ENCODE measurements around the gene VTN. TPM values are rescaled to one million over a fixed set of nuclear protein-coding genes. Genes with fewer than 3 reads are reported as not detected.
A peak's percentile ranks its signal among the peaks of the same experiment; 100 is the strongest.

Gene VTN
- total and polyA plus RNA-seq, 7 experiments from 2014 or later, result 0.08 to 0.65 (median 0.19) TPM; not detected in 4

DNA sequence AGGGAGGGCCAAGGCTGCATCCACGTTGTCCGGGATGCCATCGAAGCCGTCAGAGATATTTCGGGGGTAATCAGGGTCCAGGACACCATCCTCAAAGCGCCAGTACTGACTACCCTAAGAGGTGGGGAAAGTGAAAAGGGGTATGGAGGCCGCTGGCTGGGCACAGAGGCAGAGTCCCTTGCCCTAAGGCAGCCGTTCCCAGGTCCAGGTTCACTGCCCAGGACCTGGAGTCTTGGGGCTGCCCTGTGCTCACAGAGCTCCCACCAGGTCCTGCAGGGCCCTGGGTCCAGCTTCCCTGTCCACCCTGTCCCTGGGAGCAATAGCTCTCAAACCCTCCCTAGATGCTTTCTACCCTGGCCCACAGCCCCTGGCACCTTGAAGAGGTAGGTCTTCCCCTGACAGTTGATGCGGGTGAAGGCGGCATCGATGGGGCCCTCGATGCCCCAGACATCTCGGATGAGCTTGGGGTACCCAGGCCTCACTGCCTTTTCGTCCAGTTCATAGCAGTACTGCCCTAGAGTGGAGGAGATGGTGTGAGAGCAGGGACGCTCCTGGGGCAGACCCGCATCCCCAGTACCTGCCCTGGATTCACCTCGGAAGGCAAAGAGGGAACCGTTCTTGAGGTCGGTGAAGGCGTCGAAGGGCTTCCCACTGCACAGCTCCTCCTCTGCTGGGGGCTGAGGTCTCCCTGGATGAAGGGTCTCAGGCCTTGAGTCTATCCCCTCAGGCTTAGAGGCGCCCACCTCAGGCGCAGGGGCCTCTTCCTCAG is 1.0 kb downstream of the VTN start:
- Mint-ChIP-seq H3K27ac (peak overlapping the region in 3 of 9 donors; percentile 32 to 51 (median 34)), H3K4me3 (peak overlapping the region in 1 of 10 donors; percentile 20), H3K36me3 (peaks cover 0 to 2% (median 0%) of the 10 kb centered on the region in 5 donors), H3K27me3 (no peaks in the 10 kb centered on the region), H3K9me3 (no peaks in the 10 kb centered on the region), H3K4me1 (peaks cover 10 to 21% (median 18%) of the 10 kb centered on the region in 7 donors)
- no peak for ATAC-seq
- intact Hi-C loops (cut with micrococcal nuclease), result no loop called here
- Histone ChIP-seq H3K9me3 (ENCODE audit: control insufficient read depth in 2 of 3, low read length in 3 of 3) (no peaks in the 10 kb centered on the region), H3K27ac (ENCODE audit: low read depth, low read length) (no peak overlapping the region), H3K4me3 (ENCODE audit: low read length) (no peak overlapping the region), H3K27me3 (ENCODE audit: control insufficient read depth in 2 of 2, insufficient read depth in 2 of 2, low read length in 2 of 2) (no peaks in the 10 kb centered on the region), H3K4me1 (ENCODE audit: control insufficient read depth in 2 of 2, insufficient read depth in 2 of 2, low read length in 2 of 2) (peaks cover 9 to 11% of the 10 kb centered on the region in 2 donors), H3K36me3 (ENCODE audit: control insufficient read depth in 2 of 3, insufficient read depth in 3 of 3, low read length in 3 of 3) (peaks cover 0 to 14% (median 0%) of the 10 kb centered on the region in 3 experiments)
- no peak for DNase-seq
- POLR2A ChIA-PET, result interaction anchor here (0.8 kb wide), 1 partner anchor 12 kb away, joined by 5 read pairs; the partner anchor contains the start of gene POLDIP2
- CTCF ChIA-PET, result no interaction called here

DNA sequence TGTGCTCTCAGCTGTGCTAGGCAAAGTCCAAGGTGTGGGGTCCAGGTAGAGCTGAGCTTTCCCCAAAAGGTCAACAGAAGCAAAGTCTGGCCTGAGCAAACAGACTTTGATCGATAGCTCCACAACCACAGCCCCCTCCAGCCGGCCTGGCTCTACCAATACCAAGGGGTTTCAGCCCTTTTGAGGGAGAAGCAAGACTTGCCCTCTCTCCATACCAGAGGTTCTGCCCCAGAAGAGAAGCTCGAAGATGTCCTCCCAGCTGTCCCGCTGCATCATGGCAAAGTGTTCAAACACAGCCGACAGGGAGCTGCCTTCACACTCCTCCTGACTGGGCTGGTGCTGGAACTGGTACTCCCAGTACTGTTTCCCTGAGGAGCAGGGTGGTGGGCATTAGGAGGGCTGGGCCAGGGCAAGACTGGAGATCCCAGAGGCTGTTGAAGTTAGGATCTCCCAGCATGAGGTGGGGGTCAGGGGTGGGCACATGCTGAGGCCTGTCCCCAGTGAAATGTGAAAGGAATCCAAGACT is 1.7 kb downstream of the VTN start:
- Histone ChIP-seq H3K27me3 (ENCODE audit: control insufficient read depth in 2 of 2, insufficient read depth in 2 of 2, low read length in 2 of 2) (no peaks in the 10 kb centered on the region), H3K36me3 (ENCODE audit: control insufficient read depth in 2 of 3, insufficient read depth in 3 of 3, low read length in 3 of 3) (peaks cover 0 to 22% (median 0%) of the 10 kb centered on the region in 3 experiments), H3K4me3 (ENCODE audit: low read length) (no peak overlapping the region), H3K4me1 (ENCODE audit: control insufficient read depth in 2 of 2, insufficient read depth in 2 of 2, low read length in 2 of 2) (peaks cover 9 to 11% of the 10 kb centered on the region in 2 donors), H3K27ac (ENCODE audit: low read depth, low read length) (no peak overlapping the region), H3K9me3 (ENCODE audit: control insufficient read depth in 2 of 3, low read length in 3 of 3) (no peaks in the 10 kb centered on the region)
- Mint-ChIP-seq H3K4me3 (no peak overlapping the region), H3K4me1 (peaks cover 10 to 17% (median 14%) of the 10 kb centered on the region in 7 donors), H3K27ac (peak overlapping the region in 1 of 9 donors; percentile 43), H3K27me3 (no peaks in the 10 kb centered on the region), H3K9me3 (no peaks in the 10 kb centered on the region), H3K36me3 (peaks cover 0 to 3% (median 0%) of the 10 kb centered on the region in 5 donors)
- DNase-seq (no peak), ATAC-seq (no peak)
- CTCF ChIA-PET, result no interaction called here
- intact Hi-C loops (cut with micrococcal nuclease), result no loop called here
- POLR2A ChIA-PET, result no interaction called here

DNA sequence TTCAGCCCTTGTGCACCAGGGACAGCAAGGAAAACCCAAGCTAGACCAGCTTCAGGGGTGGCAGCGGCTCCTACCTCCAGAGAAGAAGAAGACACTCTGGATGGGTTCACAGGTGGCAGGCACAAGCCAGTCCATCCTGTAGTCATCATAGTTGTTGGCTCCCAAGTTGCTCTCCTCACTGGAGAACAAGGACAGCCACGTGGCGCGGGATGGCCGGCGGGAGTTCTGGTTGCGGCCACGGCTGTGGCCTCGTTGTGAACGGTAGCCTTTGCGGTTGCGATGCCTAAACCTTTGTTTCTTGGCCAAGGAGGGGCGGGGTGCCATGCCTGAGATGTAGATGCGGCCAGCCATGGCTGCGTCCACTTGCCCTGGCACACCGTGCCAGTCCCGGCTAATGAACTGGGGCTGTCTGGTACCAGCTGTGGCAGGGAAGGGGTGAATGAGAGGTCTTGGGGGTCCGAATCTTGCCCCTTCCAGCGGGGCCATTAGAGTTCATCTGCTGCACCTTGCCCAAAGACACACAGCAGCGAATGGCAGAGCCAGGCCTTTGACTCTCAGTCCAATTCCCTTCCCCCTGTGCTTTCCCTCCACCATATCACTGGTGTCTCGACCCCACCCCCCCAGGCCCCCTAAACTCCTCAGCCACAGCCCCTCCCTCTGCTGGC is 2.3 kb downstream of the VTN start:
- Histone ChIP-seq H3K27ac (ENCODE audit: low read depth, low read length) (no peak overlapping the region), H3K4me3 (ENCODE audit: low read length) (no peak overlapping the region), H3K9me3 (ENCODE audit: control insufficient read depth in 2 of 3, low read length in 3 of 3) (no peaks in the 10 kb centered on the region), H3K36me3 (ENCODE audit: control insufficient read depth in 2 of 3, insufficient read depth in 3 of 3, low read length in 3 of 3) (peaks cover 0 to 27% (median under 1%) of the 10 kb centered on the region in 3 experiments), H3K4me1 (ENCODE audit: control insufficient read depth in 2 of 2, insufficient read depth in 2 of 2, low read length in 2 of 2) (peaks cover 4 to 5% of the 10 kb centered on the region in 2 donors), H3K27me3 (ENCODE audit: control insufficient read depth in 2 of 2, insufficient read depth in 2 of 2, low read length in 2 of 2) (no peaks in the 10 kb centered on the region)
- H3K4me3 Mint-ChIP-seq, result peak overlapping the region in 2 of 10 donors; percentile 21 to 48
- no peak overlapping the region for H3K27ac Mint-ChIP-seq
- H3K9me3 Mint-ChIP-seq, result no peaks in the 10 kb centered on the region
- intact Hi-C loops (cut with micrococcal nuclease), result no loop called here
- ChIA-PET POLR2A (interaction anchor here (1.3 kb wide), 1 partner anchor 19 kb away, joined by 3 read pairs; no protein-coding TSS in a partner anchor), CTCF (no interaction called here)
- H3K36me3 Mint-ChIP-seq, result peaks cover 0 to 4% (median 0%) of the 10 kb centered on the region in 5 donors
- H3K27me3 Mint-ChIP-seq, result no peaks in the 10 kb centered on the region
- peaks cover 6 to 11% (median 8%) of the 10 kb centered on the region in 7 donors for H3K4me1 Mint-ChIP-seq
- DNase-seq (no peak), ATAC-seq (no peak)

DNA sequence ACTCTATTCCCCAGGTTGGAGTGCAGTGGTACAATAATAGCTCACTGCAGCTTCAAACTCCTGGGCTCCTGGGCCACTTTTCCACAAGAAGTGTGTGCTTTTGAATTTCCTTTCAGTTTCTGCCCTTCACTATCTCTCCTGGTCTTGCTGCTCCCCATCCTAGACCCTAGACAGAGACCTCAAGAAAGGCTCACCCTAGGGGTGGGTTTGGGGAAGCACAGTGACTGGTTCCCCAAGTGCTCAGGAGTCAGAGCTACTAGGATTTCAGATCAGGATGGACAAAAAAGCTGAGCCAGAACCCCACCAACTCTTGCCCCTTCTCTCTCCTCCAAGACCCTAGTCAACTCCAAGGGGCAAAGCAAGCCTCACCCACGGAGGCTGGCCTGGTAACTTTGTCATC is 3.5 kb downstream of the VTN start:
- Mint-ChIP-seq H3K4me1 (peaks cover 4 to 6% (median 5%) of the 10 kb centered on the region in 7 donors), H3K9me3 (no peaks in the 10 kb centered on the region), H3K27ac (no peak overlapping the region), H3K27me3 (no peaks in the 10 kb centered on the region), H3K36me3 (peaks cover 0 to 4% (median 0%) of the 10 kb centered on the region in 5 donors), H3K4me3 (no peak overlapping the region)
- Histone ChIP-seq H3K27ac (ENCODE audit: low read depth, low read length) (no peak overlapping the region), H3K4me3 (ENCODE audit: low read length) (no peak overlapping the region), H3K27me3 (ENCODE audit: control insufficient read depth in 2 of 2, insufficient read depth in 2 of 2, low read length in 2 of 2) (no peaks in the 10 kb centered on the region), H3K36me3 (ENCODE audit: control insufficient read depth in 2 of 3, insufficient read depth in 3 of 3, low read length in 3 of 3) (peaks cover 0 to 39% (median 10%) of the 10 kb centered on the region in 3 experiments), H3K4me1 (ENCODE audit: control insufficient read depth in 2 of 2, insufficient read depth in 2 of 2, low read length in 2 of 2) (no peaks in the 10 kb centered on the region), H3K9me3 (ENCODE audit: control insufficient read depth in 2 of 3, low read length in 3 of 3) (no peaks in the 10 kb centered on the region)
- CTCF ChIA-PET, result no interaction called here
- POLR2A ChIA-PET, result interaction anchor here (1.2 to 1.3 kb wide), 2 partner anchors 20 to 585 kb away, joined by 3 read pairs; partner anchors contain the start of gene PHF12
- intact Hi-C loops (cut with micrococcal nuclease), result no loop called here
- no peak for ATAC-seq
- no peak for DNase-seq

DNA sequence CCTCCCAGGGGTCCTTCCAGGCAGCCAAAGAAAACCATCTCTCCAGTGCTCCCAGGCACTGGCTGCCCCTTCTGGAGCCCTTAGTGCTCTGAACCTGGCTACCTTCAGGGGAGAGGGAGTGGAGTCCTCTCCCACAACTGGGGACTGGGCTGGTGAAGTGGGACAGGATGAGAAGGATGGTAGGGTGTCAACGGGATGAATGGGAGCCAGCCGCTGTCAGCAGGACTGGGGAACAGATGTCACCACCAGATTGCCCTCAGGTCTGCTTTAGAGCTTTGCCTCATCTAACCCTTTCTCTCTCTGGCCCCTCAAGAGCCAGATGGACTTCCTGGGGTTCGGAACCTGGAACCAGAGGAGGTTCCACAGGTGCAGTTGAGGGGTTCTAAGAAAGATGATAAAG is 4.6 kb downstream of the VTN start:
- H3K27me3 Mint-ChIP-seq, result no peaks in the 10 kb centered on the region
- Histone ChIP-seq H3K4me3 (ENCODE audit: low read length) (no peak overlapping the region), H3K9me3 (ENCODE audit: control insufficient read depth in 2 of 3, low read length in 3 of 3) (no peaks in the 10 kb centered on the region), H3K27ac (ENCODE audit: low read depth, low read length) (no peak overlapping the region), H3K27me3 (ENCODE audit: control insufficient read depth in 2 of 2, insufficient read depth in 2 of 2, low read length in 2 of 2) (no peaks in the 10 kb centered on the region), H3K36me3 (ENCODE audit: control insufficient read depth in 2 of 3, insufficient read depth in 3 of 3, low read length in 3 of 3) (peaks cover 8 to 50% (median 21%) of the 10 kb centered on the region in 3 experiments), H3K4me1 (ENCODE audit: control insufficient read depth in 2 of 2, insufficient read depth in 2 of 2, low read length in 2 of 2) (no peaks in the 10 kb centered on the region)
- H3K4me3 Mint-ChIP-seq, result no peak overlapping the region
- no peak for ATAC-seq
- H3K4me1 Mint-ChIP-seq, result no peaks in the 10 kb centered on the region
- H3K27ac Mint-ChIP-seq, result peak overlapping the region in 1 of 9 donors; percentile 69
- ChIA-PET POLR2A (no interaction called here), CTCF (no interaction called here)
- intact Hi-C loops (cut with micrococcal nuclease), result no loop called here
- no peak for DNase-seq
- peaks cover 0 to 8% (median 6%) of the 10 kb centered on the region in 5 donors for H3K36me3 Mint-ChIP-seq
- H3K9me3 Mint-ChIP-seq, result no peaks in the 10 kb centered on the region

DNA sequence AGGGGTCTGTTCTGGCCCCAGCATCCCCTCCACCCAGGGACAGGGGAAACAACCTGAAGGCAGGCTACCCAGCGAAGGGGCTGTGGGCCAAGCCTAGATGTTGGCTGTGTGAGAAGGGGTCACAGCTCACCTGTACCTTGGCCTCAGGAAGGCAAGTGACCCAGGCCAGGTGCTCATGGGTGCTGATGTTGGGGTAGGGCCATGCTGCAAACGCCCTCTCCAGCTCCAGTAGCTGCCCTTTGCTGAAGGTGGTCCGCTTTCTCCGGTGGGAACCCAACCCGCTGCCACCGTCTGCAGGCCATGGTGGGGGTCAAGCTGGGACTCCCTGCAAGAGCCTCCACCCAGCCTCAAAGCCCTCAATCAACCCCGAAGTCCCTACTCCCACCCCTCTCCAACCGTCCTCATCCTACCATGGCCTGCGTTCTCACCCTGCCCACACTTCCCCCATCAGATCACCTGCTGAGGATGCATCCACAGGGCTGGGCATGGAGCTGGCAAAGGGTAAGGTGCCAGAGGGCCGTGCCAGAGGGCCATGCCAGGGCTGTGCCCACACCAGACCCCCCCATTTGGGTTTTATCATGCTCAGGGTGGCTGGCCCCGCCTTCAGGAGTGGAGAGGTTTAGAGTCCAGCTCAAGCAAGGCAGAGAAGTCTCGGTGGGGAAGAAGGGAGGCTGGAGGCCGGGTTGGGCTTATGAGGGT is 5.3 kb downstream of the VTN start, which contains the start of gene SEBOX:
SEBOX (minus strand) TSS at position 535 of the 699 bp plus-strand sequence; CDS start at position 487, 48 bp downstream.
- Histone ChIP-seq H3K4me3 (ENCODE audit: low read length) (no peak within 1 kb of the TSS), H3K27me3 (ENCODE audit: control insufficient read depth in 2 of 2, insufficient read depth in 2 of 2, low read length in 2 of 2) (no peaks in the 10 kb centered on the region), H3K4me1 (ENCODE audit: control insufficient read depth in 2 of 2, insufficient read depth in 2 of 2, low read length in 2 of 2) (no peaks in the 10 kb centered on the region), H3K27ac (ENCODE audit: low read depth, low read length) (no peak within 1 kb of the TSS), H3K36me3 (ENCODE audit: control insufficient read depth in 2 of 3, insufficient read depth in 3 of 3, low read length in 3 of 3) (peaks cover 13 to 57% (median 26%) of the 10 kb centered on the region in 3 experiments), H3K9me3 (ENCODE audit: control insufficient read depth in 2 of 3, low read length in 3 of 3) (no peaks in the 10 kb centered on the region)
- intact Hi-C loops (cut with micrococcal nuclease), result no loop called here
- DNase-seq (no peak), ATAC-seq (no peak)
- ChIA-PET CTCF (no interaction called here), POLR2A (no interaction called here)
- no peaks in the 10 kb centered on the region for H3K4me1 Mint-ChIP-seq
- H3K27ac Mint-ChIP-seq, result peak within 1 kb of the TSS in 2 of 9 donors; percentile 22 to 69
- peaks cover 0 to 12% (median 9%) of the 10 kb centered on the region in 5 donors for H3K36me3 Mint-ChIP-seq
- no peak within 1 kb of the TSS for H3K4me3 Mint-ChIP-seq
- H3K9me3 Mint-ChIP-seq, result no peaks in the 10 kb centered on the region
- H3K27me3 Mint-ChIP-seq, result no peaks in the 10 kb centered on the region

Data from naive thymus-derived CD4-positive, alpha-beta T cell (primary cell).